Liver (tissue), 10 donors: ENCODE data around the gene PSMC3. TPM values are rescaled to one million over a fixed set of nuclear protein-coding genes. Genes with fewer than 3 reads are reported as not detected.

Experiments used
- DNase-seq: peaks from one replicate; pipeline ENCODE4 v3.0.0-alpha.2; 2017; ENCODE audit warnings: low spot score
- H3K27ac ChIP-seq, 2 donors: one replicate each; pipeline ENCODE4 v1.7.0; 2013; ENCODE audit warnings: inconsistent platforms in 2 of 2, low read length in 2 of 2, control low read depth in 1 of 2, low read depth in 1 of 2, mild to moderate bottlenecking in 1 of 2
- H3K27me3 ChIP-seq, 4 donors: one replicate each; pipeline versions ENCODE4 v1.6.1 to v1.7.0; 2013; ENCODE audit warnings: low read length in 3 of 4, inconsistent platforms in 1 of 4, mild to moderate bottlenecking in 1 of 4, moderate library complexity in 1 of 4; ENCODE audit not compliant: control insufficient read depth in 4 of 4, insufficient read depth in 4 of 4
- H3K36me3 ChIP-seq, 4 donors: one replicate each; pipeline versions ENCODE4 v1.6.1 to v1.7.0; 2013; ENCODE audit warnings: low read length in 3 of 4, mild to moderate bottlenecking in 3 of 4, low read depth in 1 of 4, moderate library complexity in 1 of 4; ENCODE audit not compliant: control insufficient read depth in 4 of 4, insufficient read depth in 3 of 4
- H3K4me1 ChIP-seq, 4 donors: one replicate each; pipeline versions ENCODE4 v1.6.1 to v1.7.0; 2013; ENCODE audit warnings: low read length in 3 of 4, mild to moderate bottlenecking in 3 of 4, moderate library complexity in 1 of 4; ENCODE audit not compliant: control insufficient read depth in 4 of 4, insufficient read depth in 4 of 4
- H3K4me3 ChIP-seq, 3 donors: one replicate each; pipeline versions ENCODE4 v1.6.1 to v1.7.0; 2013; ENCODE audit warnings: low read length in 3 of 3, control low read depth in 1 of 3, low read depth in 1 of 3, mild to moderate bottlenecking in 1 of 3
- H3K9ac ChIP-seq, 2 donors: one replicate each; pipeline ENCODE4 v1.7.0; 2013; ENCODE audit warnings: low read length in 2 of 2, mild to moderate bottlenecking in 2 of 2, moderate library complexity in 2 of 2, control low read depth in 1 of 2, low read depth in 1 of 2
- H3K9me3 ChIP-seq, 4 donors: one replicate each; pipeline versions ENCODE4 v1.6.1 to v1.7.0; 2013; ENCODE audit warnings: low read length in 3 of 4; ENCODE audit not compliant: control insufficient read depth in 4 of 4
- FOXA1 ChIP-seq: IDR thresholded peaks from 2 replicates; pipeline ENCODE4 v1.6.1; 2016; ENCODE audit warnings: antibody characterized with exemption
- FOXA2 ChIP-seq: IDR thresholded peaks from 2 replicates; pipeline ENCODE4 v1.6.1; 2016; ENCODE audit warnings: antibody characterized with exemption
- HNF4A ChIP-seq, 2 donors: conservative IDR thresholded peaks; 2 replicates each; pipeline ENCODE4 v1.6.1; 2016; ENCODE audit warnings: antibody characterized with exemption in 2 of 2, mild to moderate bottlenecking in 2 of 2
- YY1 ChIP-seq: IDR thresholded peaks from 2 replicates; pipeline ENCODE4 v1.6.1; 2016; ENCODE audit warnings: antibody characterized with exemption, mild to moderate bottlenecking
- WGBS: extraction: QIAGEN DNeasy Blood & Tissue Kit; methylation state at CpG from one replicate; pipeline ENCODE4 v1.1.7; 2013; 5-methylcytosine and 5-hydroxymethylcytosine counted together
- polyA plus RNA-seq, 2 donors: library from polyadenylated mRNA; stranded (reverse) in 1 of 2; unstranded in 1 of 2; fragments of 200-250 nt in 1 of 2; fragments of >200 nt in 1 of 2; fragmentation: Nextera tagmentation in 1 of 2; extraction: Ambion mirVana in 1 of 2; gene quantifications; one replicate each; pipeline versions ENCODE4 v1.2.1 to v1.2.3, GENCODE V29; 2013 to 2015
- small RNA-seq: library from RNA; depleted of rRNA; stranded (forward); fragments of <200 nt; gene quantifications from one replicate; pipeline ENCODE3, GENCODE V24; 2014
- total RNA-seq, 2 donors: library from RNA; depleted of rRNA; stranded (reverse); fragments of >200 nt; gene quantifications; one replicate each; pipeline ENCODE4 v1.2.3, GENCODE V29; 2014
- TF ChIP-seq, protein P1 (sequence below): IDR thresholded peaks from 2 replicates; pipeline ENCODE4 v1.6.1; 2016; ENCODE audit warnings: antibody characterized with exemption, mild to moderate bottlenecking
- TF ChIP-seq, protein P2 (sequence below): fragments of 150-350 bp; IDR thresholded peaks from 2 replicates; pipeline ENCODE4 v1.5.1; 2017; ENCODE audit warnings: improper control_type of control experiment, low read depth, low read length; ENCODE audit not compliant: missing input control
- TF ChIP-seq, protein P3 (sequence below): IDR thresholded peaks from 2 replicates; pipeline ENCODE4 v1.6.1; 2016; ENCODE audit warnings: antibody characterized with exemption
- TF ChIP-seq, protein P4 (sequence below): IDR thresholded peaks from 2 replicates; pipeline ENCODE4 v1.6.1; 2016; ENCODE audit warnings: antibody characterized with exemption
- donor health status: healthy.
- donor health status: healthy.
- donor health status: healthy.
- donor health status: healthy.
- donor health status: healthy.

The PSMC3 gene
- total and polyA plus RNA-seq, 4 donors = 58.0 to 110 (median 103) TPM

DNA sequence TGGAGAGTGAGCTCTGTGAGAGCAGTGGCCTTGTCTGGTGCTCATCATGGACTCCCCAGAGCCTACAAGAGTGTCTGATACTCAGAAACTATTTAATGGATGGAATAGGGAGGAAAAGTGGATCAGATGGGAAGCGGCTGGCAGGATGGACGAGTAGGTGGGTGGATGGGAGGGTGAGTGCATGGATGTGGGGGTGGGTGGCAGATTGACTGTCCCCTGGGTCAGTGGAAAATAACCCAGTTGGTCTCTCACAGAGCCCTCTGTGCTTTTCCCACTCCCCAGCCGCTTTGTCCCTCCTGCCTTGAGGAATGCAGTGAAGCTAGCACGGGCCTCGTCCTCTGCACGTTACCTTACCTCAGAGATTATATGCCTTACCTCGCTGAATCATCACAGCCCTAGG is 53.8 kb downstream of the PSMC3 start:
- no peaks in the 10 kb centered on the region for H3K27me3 ChIP-seq
- 78% methylated on average over 7 of the region's 7 CpGs for whole genome bisulfite sequencing
- DNase-seq = no peak
- TF ChIP-seq HNF4A (conservative IDR thresholded peaks at IDR 0.05) (no peak), FOXA1 (no peak), FOXA2 (no peak)
- TF ChIP-seq, protein P1, sequence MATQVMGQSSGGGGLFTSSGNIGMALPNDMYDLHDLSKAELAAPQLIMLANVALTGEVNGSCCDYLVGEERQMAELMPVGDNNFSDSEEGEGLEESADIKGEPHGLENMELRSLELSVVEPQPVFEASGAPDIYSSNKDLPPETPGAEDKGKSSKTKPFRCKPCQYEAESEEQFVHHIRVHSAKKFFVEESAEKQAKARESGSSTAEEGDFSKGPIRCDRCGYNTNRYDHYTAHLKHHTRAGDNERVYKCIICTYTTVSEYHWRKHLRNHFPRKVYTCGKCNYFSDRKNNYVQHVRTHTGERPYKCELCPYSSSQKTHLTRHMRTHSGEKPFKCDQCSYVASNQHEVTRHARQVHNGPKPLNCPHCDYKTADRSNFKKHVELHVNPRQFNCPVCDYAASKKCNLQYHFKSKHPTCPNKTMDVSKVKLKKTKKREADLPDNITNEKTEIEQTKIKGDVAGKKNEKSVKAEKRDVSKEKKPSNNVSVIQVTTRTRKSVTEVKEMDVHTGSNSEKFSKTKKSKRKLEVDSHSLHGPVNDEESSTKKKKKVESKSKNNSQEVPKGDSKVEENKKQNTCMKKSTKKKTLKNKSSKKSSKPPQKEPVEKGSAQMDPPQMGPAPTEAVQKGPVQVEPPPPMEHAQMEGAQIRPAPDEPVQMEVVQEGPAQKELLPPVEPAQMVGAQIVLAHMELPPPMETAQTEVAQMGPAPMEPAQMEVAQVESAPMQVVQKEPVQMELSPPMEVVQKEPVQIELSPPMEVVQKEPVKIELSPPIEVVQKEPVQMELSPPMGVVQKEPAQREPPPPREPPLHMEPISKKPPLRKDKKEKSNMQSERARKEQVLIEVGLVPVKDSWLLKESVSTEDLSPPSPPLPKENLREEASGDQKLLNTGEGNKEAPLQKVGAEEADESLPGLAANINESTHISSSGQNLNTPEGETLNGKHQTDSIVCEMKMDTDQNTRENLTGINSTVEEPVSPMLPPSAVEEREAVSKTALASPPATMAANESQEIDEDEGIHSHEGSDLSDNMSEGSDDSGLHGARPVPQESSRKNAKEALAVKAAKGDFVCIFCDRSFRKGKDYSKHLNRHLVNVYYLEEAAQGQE = no peak
- TF ChIP-seq, protein P2, sequence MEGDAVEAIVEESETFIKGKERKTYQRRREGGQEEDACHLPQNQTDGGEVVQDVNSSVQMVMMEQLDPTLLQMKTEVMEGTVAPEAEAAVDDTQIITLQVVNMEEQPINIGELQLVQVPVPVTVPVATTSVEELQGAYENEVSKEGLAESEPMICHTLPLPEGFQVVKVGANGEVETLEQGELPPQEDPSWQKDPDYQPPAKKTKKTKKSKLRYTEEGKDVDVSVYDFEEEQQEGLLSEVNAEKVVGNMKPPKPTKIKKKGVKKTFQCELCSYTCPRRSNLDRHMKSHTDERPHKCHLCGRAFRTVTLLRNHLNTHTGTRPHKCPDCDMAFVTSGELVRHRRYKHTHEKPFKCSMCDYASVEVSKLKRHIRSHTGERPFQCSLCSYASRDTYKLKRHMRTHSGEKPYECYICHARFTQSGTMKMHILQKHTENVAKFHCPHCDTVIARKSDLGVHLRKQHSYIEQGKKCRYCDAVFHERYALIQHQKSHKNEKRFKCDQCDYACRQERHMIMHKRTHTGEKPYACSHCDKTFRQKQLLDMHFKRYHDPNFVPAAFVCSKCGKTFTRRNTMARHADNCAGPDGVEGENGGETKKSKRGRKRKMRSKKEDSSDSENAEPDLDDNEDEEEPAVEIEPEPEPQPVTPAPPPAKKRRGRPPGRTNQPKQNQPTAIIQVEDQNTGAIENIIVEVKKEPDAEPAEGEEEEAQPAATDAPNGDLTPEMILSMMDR = no peak
- H3K4me1 ChIP-seq = peaks cover 0 to 2% (median 0%) of the 10 kb centered on the region in 4 donors
- H3K36me3 ChIP-seq = no peaks in the 10 kb centered on the region
- H3K27ac ChIP-seq = no peak overlapping the region
- no peaks in the 10 kb centered on the region for H3K9me3 ChIP-seq
- H3K4me3 ChIP-seq = no peak overlapping the region
- no peak overlapping the region for H3K9ac ChIP-seq

DNA sequence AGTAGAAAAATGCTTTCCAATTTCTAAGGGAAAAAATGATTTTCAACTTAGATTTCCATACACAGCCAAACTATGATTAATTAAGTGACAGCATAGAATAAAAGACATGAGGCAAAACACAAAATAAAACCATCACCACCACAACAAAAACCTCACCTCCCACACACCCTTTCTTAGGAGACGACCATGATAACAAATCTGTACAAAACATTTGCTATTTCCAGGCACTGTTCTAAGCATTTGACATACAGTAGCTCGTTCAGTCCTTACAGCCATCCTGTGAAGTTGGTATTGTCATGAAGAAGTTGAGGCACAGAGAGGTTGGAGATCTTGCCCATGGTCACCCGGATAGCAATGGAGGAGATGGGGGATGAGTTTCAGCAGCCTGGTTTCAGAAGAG is 56.6 kb downstream of the PSMC3 start:
- H3K9me3 ChIP-seq = no peaks in the 10 kb centered on the region
- no peak for DNase-seq
- H3K4me1 ChIP-seq = peaks cover 0 to 2% (median 0%) of the 10 kb centered on the region in 4 donors
- no peak overlapping the region for H3K4me3 ChIP-seq
- no peak overlapping the region for H3K9ac ChIP-seq
- no peaks in the 10 kb centered on the region for H3K36me3 ChIP-seq
- no peak for TF ChIP-seq YY1
- TF ChIP-seq, protein P3, sequence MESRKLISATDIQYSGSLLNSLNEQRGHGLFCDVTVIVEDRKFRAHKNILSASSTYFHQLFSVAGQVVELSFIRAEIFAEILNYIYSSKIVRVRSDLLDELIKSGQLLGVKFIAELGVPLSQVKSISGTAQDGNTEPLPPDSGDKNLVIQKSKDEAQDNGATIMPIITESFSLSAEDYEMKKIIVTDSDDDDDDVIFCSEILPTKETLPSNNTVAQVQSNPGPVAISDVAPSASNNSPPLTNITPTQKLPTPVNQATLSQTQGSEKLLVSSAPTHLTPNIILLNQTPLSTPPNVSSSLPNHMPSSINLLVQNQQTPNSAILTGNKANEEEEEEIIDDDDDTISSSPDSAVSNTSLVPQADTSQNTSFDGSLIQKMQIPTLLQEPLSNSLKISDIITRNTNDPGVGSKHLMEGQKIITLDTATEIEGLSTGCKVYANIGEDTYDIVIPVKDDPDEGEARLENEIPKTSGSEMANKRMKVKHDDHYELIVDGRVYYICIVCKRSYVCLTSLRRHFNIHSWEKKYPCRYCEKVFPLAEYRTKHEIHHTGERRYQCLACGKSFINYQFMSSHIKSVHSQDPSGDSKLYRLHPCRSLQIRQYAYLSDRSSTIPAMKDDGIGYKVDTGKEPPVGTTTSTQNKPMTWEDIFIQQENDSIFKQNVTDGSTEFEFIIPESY = no peak
- TF ChIP-seq, protein P4, sequence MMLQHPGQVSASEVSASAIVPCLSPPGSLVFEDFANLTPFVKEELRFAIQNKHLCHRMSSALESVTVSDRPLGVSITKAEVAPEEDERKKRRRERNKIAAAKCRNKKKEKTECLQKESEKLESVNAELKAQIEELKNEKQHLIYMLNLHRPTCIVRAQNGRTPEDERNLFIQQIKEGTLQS = no peak
- TF ChIP-seq FOXA1 = no peak
- H3K27me3 ChIP-seq = no peaks in the 10 kb centered on the region
- H3K27ac ChIP-seq = no peak overlapping the region
- WGBS = 57% methylated on average over 3 of the region's 3 CpGs

Small RNAs within 50 kb of the gene (small RNA-seq; reads per million reads assigned to genes)
- gene MIR4487 = not detected

Other genes with a start within 250 kb of the PSMC3 start
- 100 to 1,000 TPM in 1 of 2 donors, 10 to 100 TPM in 1; 61.1 to 163 TPM for gene ARFGAP2, start 249.6 kb downstream of the PSMC3 start, total RNA-seq
- 10 to 100 TPM; 37.3 to 44.9 TPM for gene ARFGAP2, start 249.6 kb downstream of the PSMC3 start, polyA plus RNA-seq
- 10 to 100 TPM; 12.1 to 20.6 TPM for gene PACSIN3, start 240.0 kb downstream of the PSMC3 start, total RNA-seq
- 10 to 100 TPM; 18.7 to 23.3 TPM for gene PACSIN3, start 240.0 kb downstream of the PSMC3 start, polyA plus RNA-seq
- gene DDB2, start 211.5 kb downstream of the PSMC3 start, total RNA-seq = 1 to 10 TPM; 6.6 to 7.6 TPM
- gene DDB2, start 211.5 kb downstream of the PSMC3 start, polyA plus RNA-seq = 10 to 100 TPM in 1 of 2 donors, 1 to 10 TPM in 1; 10.0 to 11.9 TPM
- gene ACP2, start 177.6 kb downstream of the PSMC3 start, total RNA-seq = 10 to 100 TPM; 81.7 to 94.4 TPM
- gene ACP2, start 177.6 kb downstream of the PSMC3 start, polyA plus RNA-seq = 10 to 100 TPM; 40.3 to 76.9 TPM
- 10 to 100 TPM; 52.8 to 55.2 TPM for gene NR1H3, start 168.4 kb downstream of the PSMC3 start, total RNA-seq
- 10 to 100 TPM; 56.0 to 57.3 TPM for gene NR1H3, start 168.4 kb downstream of the PSMC3 start, polyA plus RNA-seq
- gene MADD, start 156.3 kb downstream of the PSMC3 start, total RNA-seq = 10 to 100 TPM in 1 of 2 donors, 1 to 10 TPM in 1; 9.9 to 20.5 TPM
- 10 to 100 TPM in 1 of 2 donors, 1 to 10 TPM in 1; 9.9 to 12.2 TPM for gene MADD, start 156.3 kb downstream of the PSMC3 start, polyA plus RNA-seq
- under 1 TPM in 1 of 2 donors, not detected in 1; 0.25 TPM for gene MYBPC3, start 73.7 kb downstream of the PSMC3 start, total RNA-seq
- gene MYBPC3, start 73.7 kb downstream of the PSMC3 start, polyA plus RNA-seq = under 1 TPM in 1 of 2 donors, not detected in 1; 0.01 TPM
- 10 to 100 TPM; 12.5 to 14.2 TPM for gene SPI1, start 47.9 kb downstream of the PSMC3 start, total RNA-seq
- 10 to 100 TPM in 1 of 2 donors, 1 to 10 TPM in 1; 2.3 to 14.4 TPM for gene SPI1, start 47.9 kb downstream of the PSMC3 start, polyA plus RNA-seq
- 10 to 100 TPM in 1 of 2 donors, 1 to 10 TPM in 1; 8.2 to 13.0 TPM for gene SLC39A13, start 17.8 kb downstream of the PSMC3 start, total RNA-seq
- gene SLC39A13, start 17.8 kb downstream of the PSMC3 start, polyA plus RNA-seq = 10 to 100 TPM in 1 of 2 donors, 1 to 10 TPM in 1; 8.4 to 17.5 TPM
- gene RAPSN, start 22.7 kb upstream of the PSMC3 start, total RNA-seq = under 1 TPM in 1 of 2 donors, not detected in 1; 0.59 TPM
- under 1 TPM; 0.12 to 0.28 TPM for gene RAPSN, start 22.7 kb upstream of the PSMC3 start, polyA plus RNA-seq
- 100 to 1,000 TPM in 1 of 2 donors, 10 to 100 TPM in 1; 66.7 to 139 TPM for gene CELF1, start 126.7 kb upstream of the PSMC3 start, total RNA-seq
- 10 to 100 TPM; 23.5 to 53.8 TPM for gene CELF1, start 126.7 kb upstream of the PSMC3 start, polyA plus RNA-seq
- gene PTPMT1, start 139.2 kb upstream of the PSMC3 start, total RNA-seq = 10 to 100 TPM; 28.7 to 40.4 TPM
- gene PTPMT1, start 139.2 kb upstream of the PSMC3 start, polyA plus RNA-seq = 10 to 100 TPM; 32.9 to 34.1 TPM
- 10 to 100 TPM in 1 of 2 donors, 1 to 10 TPM in 1; 9.1 to 12.0 TPM for gene KBTBD4, start 152.5 kb upstream of the PSMC3 start, total RNA-seq
- 1 to 10 TPM; 5.6 to 8.2 TPM for gene KBTBD4, start 152.5 kb upstream of the PSMC3 start, polyA plus RNA-seq
- gene NDUFS3, start 152.6 kb upstream of the PSMC3 start, total RNA-seq = 10 to 100 TPM; 43.8 to 55.0 TPM
- 100 to 1,000 TPM in 1 of 2 donors, 10 to 100 TPM in 1; 80.6 to 101 TPM for gene NDUFS3, start 152.6 kb upstream of the PSMC3 start, polyA plus RNA-seq
- gene FAM180B, start 160.2 kb upstream of the PSMC3 start, total RNA-seq = not detected
- gene FAM180B, start 160.2 kb upstream of the PSMC3 start, polyA plus RNA-seq = not detected
- gene C1QTNF4, start 168.0 kb upstream of the PSMC3 start, total RNA-seq = 1 to 10 TPM in 1 of 2 donors, under 1 TPM in 1; 0.42 to 1.8 TPM
- gene C1QTNF4, start 168.0 kb upstream of the PSMC3 start, polyA plus RNA-seq = under 1 TPM; 0.08 to 0.22 TPM
- 100 to 1,000 TPM in 1 of 2 donors, 10 to 100 TPM in 1; 62.5 to 129 TPM for gene MTCH2, start 216.1 kb upstream of the PSMC3 start, total RNA-seq
- gene MTCH2, start 216.1 kb upstream of the PSMC3 start, polyA plus RNA-seq = 100 to 1,000 TPM; 123 to 304 TPM